Astrocyte of the hippocampus (primary cell): ENCODE data around the gene STARD3.

ENCODE experiments used
- DNase-seq: peaks from one replicate; pipeline ENCODE4 v3.0.0; 2011; ENCODE audit warnings: low read depth, low spot score

The STARD3 gene

GRCh38 chr17:39660397-39661385, 23.7 kb downstream of the STARD3 start:
- DNase-seq: no peak

DNA sequence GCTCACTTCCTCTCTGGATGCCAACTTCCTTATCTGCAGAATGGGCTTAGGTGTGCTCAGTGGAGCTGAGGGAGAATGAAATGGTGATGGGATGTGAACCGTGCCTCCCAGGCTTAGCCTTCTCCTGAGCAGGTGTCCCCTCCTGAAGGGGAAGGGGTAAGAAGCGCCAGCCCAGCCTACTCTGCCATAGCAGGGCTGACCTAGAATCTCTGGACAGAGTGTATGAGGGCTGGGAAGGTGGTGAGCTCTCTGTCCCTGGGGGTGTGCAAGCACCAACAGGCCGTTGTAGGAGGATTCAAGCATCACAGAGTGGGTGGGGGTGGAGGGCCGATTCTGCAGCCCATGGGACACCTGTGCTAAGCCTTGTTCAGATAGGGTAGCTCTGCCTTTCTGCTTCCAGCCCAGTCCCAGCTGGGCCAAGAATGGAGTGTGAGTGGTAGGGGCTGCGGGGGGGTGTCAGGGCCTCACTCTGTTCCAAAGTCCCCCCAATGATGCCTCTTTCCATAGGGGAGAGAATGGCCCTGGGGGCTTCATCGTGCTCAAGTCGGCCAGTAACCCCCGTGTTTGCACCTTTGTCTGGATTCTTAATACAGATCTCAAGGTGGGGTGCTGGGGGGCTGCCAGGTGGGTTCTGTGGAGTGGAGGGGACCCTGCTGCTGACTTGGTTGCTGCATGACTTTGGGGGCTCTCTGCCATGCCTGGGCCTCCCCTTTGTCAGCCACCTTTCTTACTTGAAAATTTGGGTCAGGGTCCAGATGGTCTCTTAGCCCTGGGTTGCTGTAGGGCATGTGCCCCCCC, 25.0 kb downstream of the STARD3 start:
- DNase-seq: no peak

- no peak for DNase-seq
These were observed 25.8 kb downstream of the STARD3 start for GRCh38 chr17:39662551-39663339.

- DNase-seq: no peak
These were observed 26.4 kb downstream of the STARD3 start for GRCh38 chr17:39663340-39663687.

GRCh38 chr17:39663688-39664580, 27.0 kb downstream of the STARD3 start:
- peak; percentile 33 for DNase-seq

- no peak for DNase-seq
These were observed 27.9 kb downstream of the STARD3 start, which contains the start of gene TCAP for GRCh38 chr17:39664581-39665561. TCAP (plus strand) TSS chr17:39665349; CDS start chr17:39665360, 11 bp downstream.

GRCh38 chr17:39665642-39666224, 28.8 kb downstream of the STARD3 start:
- no peak for DNase-seq

- DNase-seq: no peak
These were observed 29.3 kb downstream of the STARD3 start for GRCh38 chr17:39666231-39666600.

DNA sequence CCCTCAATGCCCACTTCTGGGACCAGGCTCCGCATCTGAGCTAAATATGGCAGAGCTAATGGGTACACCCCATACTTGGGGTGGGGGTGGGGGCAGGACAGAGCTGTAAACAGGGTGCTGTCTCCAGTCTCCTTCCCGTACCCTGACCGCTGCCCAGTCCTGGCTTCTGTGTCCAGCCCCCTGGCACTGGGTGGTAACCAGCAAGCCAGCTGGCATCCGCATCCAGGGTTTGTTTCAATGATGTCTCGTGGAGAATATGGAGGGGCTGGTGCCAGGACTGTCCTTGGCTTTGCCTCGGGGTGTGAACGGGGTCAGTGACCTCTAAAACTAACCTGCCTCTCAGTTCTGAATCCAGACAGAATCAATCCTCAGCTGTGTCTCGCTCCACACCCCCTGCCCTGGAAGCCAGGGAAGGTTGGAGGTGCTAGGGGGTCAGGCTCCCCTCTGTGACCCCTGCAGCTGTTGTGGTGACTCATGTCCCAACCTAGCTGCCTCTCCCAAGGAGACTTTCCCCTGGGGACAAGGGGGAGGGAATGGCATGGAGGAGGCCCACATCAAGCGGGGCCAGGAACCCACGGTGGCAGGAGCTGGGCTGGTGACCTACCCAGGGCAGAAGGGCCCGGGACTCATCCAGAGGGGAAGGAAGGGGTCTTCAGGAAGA, 29.8 kb downstream of the STARD3 start:
- no peak for DNase-seq

DNA sequence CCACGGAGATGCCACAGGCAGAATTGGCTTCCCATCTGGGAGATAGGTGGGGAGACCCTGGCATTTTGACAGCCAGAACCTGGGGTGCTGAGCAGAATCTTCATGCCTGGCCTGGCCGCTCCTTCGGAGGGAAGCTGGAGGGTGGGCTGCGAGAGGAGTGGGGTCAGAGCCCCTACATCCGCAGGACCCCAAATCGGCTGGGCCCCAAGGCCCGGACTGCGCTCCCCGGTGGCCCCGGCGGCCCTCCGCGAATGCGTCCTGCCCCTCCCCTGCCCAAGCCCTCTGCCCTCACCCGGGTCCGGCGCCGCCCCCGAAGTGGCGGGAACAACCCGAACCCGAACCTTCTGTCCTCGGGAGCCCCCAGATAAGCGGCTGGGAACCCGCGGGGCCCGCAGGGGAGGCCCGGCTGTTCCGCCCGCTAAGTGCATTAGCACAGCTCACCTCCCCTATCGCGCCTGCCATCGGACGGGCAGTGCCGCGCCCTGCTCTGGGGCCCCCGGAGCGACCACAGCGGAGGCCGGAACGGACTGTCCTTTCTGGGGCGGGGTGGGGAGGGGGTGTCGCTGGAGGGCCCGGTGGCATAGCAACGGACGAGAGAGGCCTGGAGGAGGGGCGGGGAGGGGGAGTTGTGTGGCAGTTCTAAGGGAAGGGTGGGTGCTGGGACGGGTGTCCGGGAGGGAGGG, 30.5 kb downstream of the STARD3 start:
- DNase-seq: no peak

- DNase-seq: peak; percentile 81
These were observed 31.3 kb downstream of the STARD3 start, which contains the start of gene PNMT for GRCh38 chr17:39667945-39668924. PNMT (plus strand) TSS chr17:39668453; CDS start chr17:39668476, 23 bp downstream.

DNA sequence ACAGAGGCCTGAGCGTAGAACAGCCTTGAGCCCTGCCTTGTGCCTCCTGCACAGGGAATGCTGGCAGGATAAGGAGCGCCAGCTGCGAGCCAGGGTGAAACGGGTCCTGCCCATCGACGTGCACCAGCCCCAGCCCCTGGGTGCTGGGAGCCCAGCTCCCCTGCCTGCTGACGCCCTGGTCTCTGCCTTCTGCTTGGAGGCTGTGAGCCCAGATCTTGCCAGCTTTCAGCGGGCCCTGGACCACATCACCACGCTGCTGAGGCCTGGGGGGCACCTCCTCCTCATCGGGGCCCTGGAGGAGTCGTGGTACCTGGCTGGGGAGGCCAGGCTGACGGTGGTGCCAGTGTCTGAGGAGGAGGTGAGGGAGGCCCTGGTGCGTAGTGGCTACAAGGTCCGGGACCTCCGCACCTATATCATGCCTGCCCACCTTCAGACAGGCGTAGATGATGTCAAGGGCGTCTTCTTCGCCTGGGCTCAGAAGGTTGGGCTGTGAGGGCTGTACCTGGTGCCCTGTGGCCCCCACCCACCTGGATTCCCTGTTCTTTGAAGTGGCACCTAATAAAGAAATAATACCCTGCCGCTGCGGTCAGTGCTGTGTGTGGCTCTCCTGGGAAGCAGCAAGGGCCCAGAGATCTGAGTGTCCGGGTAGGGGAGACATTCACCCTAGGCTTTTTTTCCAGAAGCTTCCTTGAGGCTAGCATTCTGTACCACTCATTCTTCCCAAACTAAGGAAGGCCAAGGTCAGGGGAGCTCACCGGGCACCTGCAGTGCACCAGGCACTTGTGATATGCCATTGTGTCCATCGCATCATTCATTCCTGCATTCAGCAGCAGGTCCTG, 33.2 kb downstream of the STARD3 start:
- no peak for DNase-seq

GRCh38 chr17:39670746-39671145, 33.8 kb downstream of the STARD3 start:
- no peak for DNase-seq

DNA sequence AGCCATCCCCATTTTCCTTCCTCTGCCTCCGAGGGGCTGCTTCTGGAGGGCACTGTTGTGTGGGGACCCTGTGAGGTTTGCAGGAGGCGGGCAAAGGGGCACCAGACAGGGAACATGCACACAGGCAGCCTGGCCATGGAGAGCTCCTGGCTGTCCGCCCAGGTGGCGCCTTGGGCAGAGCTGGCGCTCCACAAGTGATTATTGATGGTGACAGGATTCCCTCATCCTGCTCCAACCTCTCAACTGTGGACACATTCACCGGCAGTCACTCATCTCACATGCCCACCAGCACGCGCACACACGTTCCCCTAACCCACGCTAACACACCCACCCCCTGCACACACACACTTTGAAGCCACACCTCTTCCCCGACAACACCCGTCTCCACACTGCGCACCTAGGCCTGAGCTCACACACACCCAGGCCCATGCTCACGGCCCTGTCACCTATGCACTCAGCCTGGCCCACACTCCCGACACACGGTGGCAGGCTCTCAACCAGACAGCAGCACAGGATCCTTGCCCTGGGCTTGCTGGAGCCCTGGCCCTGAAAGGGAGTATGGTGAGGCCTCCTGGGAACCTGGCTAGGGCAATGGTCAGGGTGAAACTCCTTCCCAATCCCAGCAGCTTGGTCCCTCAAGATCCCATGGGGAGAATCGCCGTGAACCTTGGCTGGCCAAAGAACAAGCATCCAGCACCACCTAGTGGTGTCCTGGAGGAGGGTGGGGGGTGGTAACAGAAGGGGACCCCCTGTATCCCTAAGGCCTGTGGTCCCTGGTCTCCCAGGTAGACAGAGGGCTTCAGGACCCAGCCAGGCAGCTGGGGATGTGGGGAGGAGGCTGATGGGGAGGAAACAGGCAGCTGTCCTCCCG, 34.9 kb downstream of the STARD3 start:
- DNase-seq: peak; percentile 64
